ENCODE data around the gene CHAT.

The CHAT gene

GRCh38 chr10:49597426-49598163 lies 16.2 kb upstream of the CHAT start:
- no peak for DNase-seq (ENCODE audit: low read depth in 2 of 2)

GRCh38 chr10:49598164-49598856 lies 15.5 kb upstream of the CHAT start:
- DNase-seq (ENCODE audit: low read depth in 2 of 2), result no peak

GRCh38 chr10:49598986-49599385 lies 14.9 kb upstream of the CHAT start:
- no peak for DNase-seq (ENCODE audit: low read depth in 2 of 2)

GRCh38 chr10:49599546-49599945 lies 14.3 kb upstream of the CHAT start:
- DNase-seq (ENCODE audit: low read depth in 2 of 2), result no peak

GRCh38 chr10:49600046-49600445 lies 13.8 kb upstream of the CHAT start:
- DNase-seq (ENCODE audit: low read depth in 2 of 2), result no peak

- DNase-seq (ENCODE audit: low read depth in 2 of 2), result no peak
Observed at GRCh38 chr10:49600781-49601400, 12.9 kb upstream of the CHAT start.

GRCh38 chr10:49601857-49602256 lies 12.0 kb upstream of the CHAT start:
- DNase-seq (ENCODE audit: low read depth in 2 of 2), result no peak

- DNase-seq (ENCODE audit: low read depth in 2 of 2), result no peak
Observed at GRCh38 chr10:49602380-49603023, 11.3 kb upstream of the CHAT start.

- no peak for DNase-seq (ENCODE audit: low read depth in 2 of 2)
Observed at GRCh38 chr10:49605216-49605938, 8.5 kb upstream of the CHAT start.

- DNase-seq (ENCODE audit: low read depth in 2 of 2), result no peak
Observed at GRCh38 chr10:49605939-49606509, 7.8 kb upstream of the CHAT start.

- DNase-seq (ENCODE audit: low read depth in 2 of 2), result peak; percentile 15 to 51
Observed at GRCh38 chr10:49606981-49607535, 6.8 kb upstream of the CHAT start.

GRCh38 chr10:49608166-49609005 lies 5.5 kb upstream of the CHAT start:
- DNase-seq (ENCODE audit: low read depth in 2 of 2), result no peak

- no peak for DNase-seq (ENCODE audit: low read depth in 2 of 2)
Observed at GRCh38 chr10:49609006-49609282, 4.9 kb upstream of the CHAT start.

GRCh38 chr10:49609283-49610113 lies 4.3 kb upstream of the CHAT start:
- no peak for DNase-seq (ENCODE audit: low read depth in 2 of 2)

- no peak for DNase-seq (ENCODE audit: low read depth in 2 of 2)
Observed at GRCh38 chr10:49610114-49610457, 3.8 kb upstream of the CHAT start, which contains the start of gene SLC18A3. TSS of gene SLC18A3 (plus strand) at chr10:49610310. CDS start at chr10:49610741, 431 bp downstream.

GRCh38 chr10:49610458-49611165 lies 3.2 kb upstream of the CHAT start:
- DNase-seq (ENCODE audit: low read depth in 2 of 2), result no peak

- DNase-seq (ENCODE audit: low read depth in 2 of 2), result no peak
Observed at GRCh38 chr10:49611166-49611815, 2.5 kb upstream of the CHAT start.

- DNase-seq (ENCODE audit: low read depth in 2 of 2), result no peak
Observed at GRCh38 chr10:49611816-49612512, 1.9 kb upstream of the CHAT start.
